GM12874 (cell line): ENCODE measurements around the gene MARK2.

Experiments
- CTCF ChIP-seq: IDR thresholded peaks from 2 replicates; pipeline ENCODE4 v1.5.1; 2011; ENCODE audit warnings: low read depth, mild to moderate bottlenecking, control low read depth, low read length, moderate library complexity; ENCODE audit not compliant: insufficient read depth

MARK2 gene

GRCh38 chr11:63908631-63909401, 69.9 kb downstream of the MARK2 start:
- no peak for TF ChIP-seq CTCF

GRCh38 chr11:63909591-63910506, 70.9 kb downstream of the MARK2 start:
- TF ChIP-seq CTCF = no peak

GRCh38 chr11:63910675-63911074, 71.8 kb downstream of the MARK2 start:
- no peak for TF ChIP-seq CTCF

GRCh38 chr11:63911440-63911839, 72.5 kb downstream of the MARK2 start:
- TF ChIP-seq CTCF = no peak

DNA sequence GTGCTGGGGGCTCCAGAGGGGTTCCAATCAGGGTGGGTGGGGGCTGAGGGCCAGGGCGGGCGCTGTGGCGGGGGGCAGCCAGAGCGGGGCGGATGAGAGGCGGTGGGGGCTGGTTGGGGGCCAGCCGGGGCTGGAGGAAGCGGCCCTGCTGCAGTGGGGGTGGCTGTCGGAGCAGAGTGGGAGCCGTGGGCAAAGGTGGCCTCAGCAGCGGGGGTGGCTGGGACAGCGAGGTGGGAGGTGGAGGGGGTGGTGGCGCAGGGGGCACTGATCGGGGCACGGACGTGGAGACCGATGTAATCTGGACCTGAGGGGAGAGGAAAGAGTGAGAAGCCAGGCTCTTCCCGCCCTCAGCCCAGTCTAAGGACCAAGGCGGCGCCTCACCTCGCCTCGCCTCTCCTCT, 73.0 kb downstream of the MARK2 start:
- TF ChIP-seq CTCF = no peak

DNA sequence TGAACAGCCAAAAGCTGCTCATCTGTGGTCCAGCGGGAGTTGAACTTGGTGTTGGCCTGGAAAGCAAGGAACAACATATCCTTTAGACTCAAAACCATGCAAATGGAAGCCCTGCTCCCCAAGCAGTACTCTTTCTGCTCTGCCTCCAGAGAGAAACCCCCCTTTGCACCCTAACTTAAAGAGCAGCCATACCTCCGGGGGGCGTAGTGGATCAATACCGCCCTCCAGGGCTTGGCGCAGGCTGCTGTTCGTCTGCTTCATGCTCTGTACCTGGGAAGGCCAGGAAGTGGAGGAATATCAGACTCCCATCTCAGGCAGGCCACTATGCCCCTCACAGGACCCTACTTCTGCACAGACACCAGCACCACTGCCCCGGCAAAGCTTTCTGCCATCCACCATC, 73.8 kb downstream of the MARK2 start:
- 0 out of 2 replicates have a peak, but pooled peaks have one; percentile 4 for TF ChIP-seq CTCF
